NB4 (cell line): Measurements from ENCODE around the gene GALNT2.

ENCODE experiments used
- DNase-seq: peaks from one replicate; pipeline ENCODE4 v3.0.0; 2010; ENCODE audit warnings: low read depth
- H3K4me3 ChIP-seq: one replicate; pipeline ENCODE4 v1.5.1; 2011; ENCODE audit warnings: mild to moderate bottlenecking, low read depth, low read length, moderate library complexity
- CTCF ChIP-seq: IDR thresholded peaks from one replicate; pipeline ENCODE4 v1.5.1; 2012; ENCODE audit warnings: low read depth, low read length
- MAX ChIP-seq: IDR thresholded peaks from 2 replicates; pipeline ENCODE4 v1.6.1; 2011; ENCODE audit warnings: low read depth, low read length
- MYC ChIP-seq: IDR thresholded peaks from 2 replicates; pipeline ENCODE4 v1.6.1; 2011; ENCODE audit warnings: low read depth, low read length
- POLR2A ChIP-seq: IDR thresholded peaks from 2 replicates; pipeline ENCODE4 v1.6.1; 2011; ENCODE audit warnings: mild to moderate bottlenecking; ENCODE audit not compliant: insufficient read length; ENCODE audit errors: extremely low read depth

Gene GALNT2

GRCh38 chr1:230240446-230241086 is 173.5 kb downstream of the GALNT2 start:
- TF ChIP-seq POLR2A = no peak
- no peak for TF ChIP-seq MYC
- TF ChIP-seq MAX = no peak
- no peak for TF ChIP-seq CTCF
- DNase-seq = no peak

GRCh38 chr1:230242326-230242725 is 175.3 kb downstream of the GALNT2 start:
- no peak for DNase-seq
- no peak for TF ChIP-seq CTCF
- no peak for TF ChIP-seq MYC
- no peak for TF ChIP-seq MAX
- TF ChIP-seq POLR2A = no peak
- no peak overlapping the region for H3K4me3 ChIP-seq

More at GRCh38 chr1:230240446-230241086, 173.5 kb downstream of the GALNT2 start:
- no peak overlapping the region for H3K4me3 ChIP-seq

- no peak overlapping the region for H3K4me3 ChIP-seq
- no peak for DNase-seq
- no peak for TF ChIP-seq POLR2A
Measured at GRCh38 chr1:230243146-230243545, 176.1 kb downstream of the GALNT2 start.

- TF ChIP-seq MAX (no peak), POLR2A (no peak), MYC (no peak), CTCF (no peak)
- DNase-seq = no peak
- no peak overlapping the region for H3K4me3 ChIP-seq
Measured at GRCh38 chr1:230243583-230244353, 176.7 kb downstream of the GALNT2 start.

- TF ChIP-seq MYC (no peak), POLR2A (no peak), CTCF (no peak), MAX (no peak)
- no peak overlapping the region for H3K4me3 ChIP-seq
- no peak for DNase-seq
Measured at GRCh38 chr1:230246551-230246950, 179.5 kb downstream of the GALNT2 start.

GRCh38 chr1:230248016-230248888 is 181.2 kb downstream of the GALNT2 start:
- TF ChIP-seq MYC (no peak), POLR2A (no peak), MAX (no peak), CTCF (no peak)
- DNase-seq = no peak
- H3K4me3 ChIP-seq = no peak overlapping the region
